Naive B cell (primary cell): ENCODE data around the gene NR1D1. TPM values are rescaled to one million over a fixed set of nuclear protein-coding genes. Genes with fewer than 3 reads are reported as not detected.
A peak's percentile ranks its signal among the peaks of the same experiment; 100 is the strongest.

ENCODE experiments used
- ATAC-seq, 2 donors: fragments of 150-1000 bp; cut with Tn5 transposase; 2 replicates each; pipeline ENCODE4 v1.10.0; 2021; ENCODE audit warnings: low read depth in 2 of 2, mild to moderate bottlenecking in 2 of 2, moderate library complexity in 2 of 2
- DNase-seq: peaks from one replicate; pipeline ENCODE4 v3.0.0; 2022
- H3K27ac Mint-ChIP-seq, 6 donors: one replicate each; pipeline ENCODE4 v1.8.0; 2020 to 2022; ENCODE audit warnings: mild to moderate bottlenecking in 6 of 6, mixed read lengths in 6 of 6, moderate library complexity in 5 of 6, inconsistent platforms in 2 of 6
- H3K27me3 Mint-ChIP-seq, 3 donors: one replicate each; pipeline ENCODE4 v1.8.0; 2021 to 2022; ENCODE audit warnings: mixed read lengths in 3 of 3, mild to moderate bottlenecking in 1 of 3
- H3K36me3 Mint-ChIP-seq, 2 donors: one replicate each; pipeline ENCODE4 v1.8.0; 2020 to 2022; ENCODE audit warnings: mixed read lengths in 2 of 2, inconsistent platforms in 1 of 2, mild to moderate bottlenecking in 1 of 2
- H3K4me1 Mint-ChIP-seq, 3 donors: one replicate each; pipeline ENCODE4 v1.8.0; 2020 to 2022; ENCODE audit warnings: mixed read lengths in 3 of 3, inconsistent platforms in 1 of 3, mild to moderate bottlenecking in 1 of 3, moderate library complexity in 1 of 3
- H3K4me3 Mint-ChIP-seq, 8 donors: one replicate each; pipeline ENCODE4 v1.8.0; 2020 to 2022; ENCODE audit warnings: mild to moderate bottlenecking in 8 of 8, mixed read lengths in 8 of 8, moderate library complexity in 8 of 8, inconsistent platforms in 2 of 8
- H3K9me3 Mint-ChIP-seq, 7 donors: one replicate each; pipeline ENCODE4 v1.8.0; 2020 to 2022; ENCODE audit warnings: mixed read lengths in 7 of 7, mild to moderate bottlenecking in 5 of 7, inconsistent platforms in 2 of 7, moderate library complexity in 1 of 7
- polyA plus RNA-seq, 6 donors: library from polyadenylated mRNA; unstranded; fragments of 300-500 nt; fragmentation: Illumina TruSeq; gene quantifications; one replicate each; pipeline ENCODE4 v1.2.3, GENCODE V29; 2021; ENCODE audit warnings: low read depth in 6 of 6

NR1D1 gene
- polyA plus RNA-seq, 6 donors from 2014 or later = 1.1 to 2.9 (median 2.1) TPM; not detected in 1

DNA sequence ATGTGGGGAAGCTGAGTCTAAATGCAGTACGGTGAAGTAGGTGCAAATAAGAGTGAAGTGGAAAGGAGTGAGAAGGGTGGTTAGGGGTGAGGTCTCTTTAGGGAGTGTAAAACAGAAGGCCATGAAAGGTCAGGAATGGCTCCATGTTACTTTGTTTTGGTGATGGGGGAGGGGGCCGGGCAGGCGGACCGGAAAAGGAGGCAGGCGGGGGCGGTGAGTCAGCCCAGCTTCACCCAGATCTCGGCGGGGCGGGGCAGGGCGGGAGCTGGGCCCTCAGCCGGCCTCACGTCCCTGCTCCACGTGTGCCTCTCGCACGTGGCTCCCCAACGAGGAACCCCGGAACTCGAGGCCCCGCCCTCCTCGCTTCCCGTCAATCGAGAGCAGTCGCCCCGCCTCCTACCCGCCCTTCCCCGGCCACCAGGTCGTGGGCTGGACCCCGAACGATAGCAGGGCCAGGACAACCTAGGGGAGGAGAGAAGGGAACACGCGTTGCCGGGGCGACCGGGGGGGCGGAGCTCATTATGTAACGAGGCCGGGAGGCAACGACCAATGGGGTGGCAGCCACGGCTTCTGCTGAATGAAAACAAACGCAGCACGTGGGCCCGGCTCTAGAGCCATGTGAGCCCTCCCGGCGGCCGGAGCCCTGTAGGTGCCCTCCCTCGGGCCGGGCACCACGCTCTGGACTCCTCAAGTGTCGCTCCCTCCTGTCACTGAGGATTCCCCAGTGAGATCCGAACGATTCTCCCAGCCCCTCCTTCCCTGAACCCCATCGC lies 1.4 kb downstream of the NR1D1 start:
- ATAC-seq = peak; percentile 61 to 64
- peak; percentile 92 for DNase-seq
- Mint-ChIP-seq H3K4me1 (peaks cover 67 to 76% (median 71%) of the 10 kb centered on the region in 3 donors), H3K4me3 (peak overlapping the region; percentile 95 to 99 (median 96)), H3K27ac (peak overlapping the region; percentile 96 to 98 (median 97)), H3K9me3 (peaks cover 0 to 2% (median 0%) of the 10 kb centered on the region in 7 donors), H3K27me3 (no peaks in the 10 kb centered on the region), H3K36me3 (peaks cover 5 to 14% of the 10 kb centered on the region in 2 donors)

DNA sequence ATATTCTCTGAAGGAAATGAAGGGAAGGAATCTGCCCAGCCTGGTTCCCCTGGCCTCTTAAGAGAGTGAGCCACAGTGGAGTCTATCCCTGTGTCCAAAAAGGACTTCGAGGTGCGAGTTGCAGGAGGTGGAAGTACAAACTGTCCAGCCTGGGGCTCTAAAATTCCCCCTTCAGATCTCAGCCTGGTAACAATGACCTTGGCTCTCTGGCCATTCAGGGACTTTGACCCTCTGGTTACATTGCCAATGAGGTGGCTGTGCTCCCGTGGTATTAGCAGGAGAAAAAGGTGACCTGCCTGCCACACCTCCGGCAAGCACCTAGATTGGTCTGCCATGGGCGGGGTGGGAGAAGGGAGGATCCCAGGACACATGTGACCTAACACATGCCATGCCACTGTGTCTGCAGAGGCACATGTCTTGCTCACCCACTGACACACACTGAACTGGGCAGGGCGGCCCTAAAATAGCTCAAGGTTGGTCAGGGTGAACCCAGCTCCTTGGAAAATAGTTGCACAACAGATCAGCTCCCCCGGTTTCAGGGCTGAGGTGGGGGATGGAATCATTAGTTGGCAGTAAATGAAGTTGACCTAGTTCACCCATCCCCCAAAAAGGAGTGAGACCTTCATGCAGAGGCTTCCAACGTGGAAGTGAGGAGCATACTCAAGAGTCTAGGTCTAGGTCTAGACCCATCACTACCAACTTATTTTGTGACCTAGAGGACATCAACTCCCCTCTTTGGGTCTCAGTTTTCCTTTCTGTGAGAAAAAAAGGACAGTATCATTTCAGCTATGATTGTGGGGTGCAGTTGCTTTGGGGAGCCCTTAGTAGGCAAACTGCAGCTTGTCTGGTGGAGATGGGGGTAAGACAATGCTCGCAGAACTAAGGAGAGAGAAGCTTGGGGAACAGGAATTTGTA lies 2.2 kb downstream of the NR1D1 start:
- DNase-seq (no peak), ATAC-seq (no peak)
- peak overlapping the region; percentile 95 to 98 (median 97) for H3K27ac Mint-ChIP-seq
- peaks cover 10 to 23% of the 10 kb centered on the region in 2 donors for H3K36me3 Mint-ChIP-seq
- H3K4me3 Mint-ChIP-seq = peak overlapping the region; percentile 95 to 99 (median 96)
- H3K27me3 Mint-ChIP-seq = no peaks in the 10 kb centered on the region
- peaks cover 73 to 74% (median 74%) of the 10 kb centered on the region in 3 donors for H3K4me1 Mint-ChIP-seq
- H3K9me3 Mint-ChIP-seq = peaks cover 0 to 2% (median 0%) of the 10 kb centered on the region in 7 donors

DNA sequence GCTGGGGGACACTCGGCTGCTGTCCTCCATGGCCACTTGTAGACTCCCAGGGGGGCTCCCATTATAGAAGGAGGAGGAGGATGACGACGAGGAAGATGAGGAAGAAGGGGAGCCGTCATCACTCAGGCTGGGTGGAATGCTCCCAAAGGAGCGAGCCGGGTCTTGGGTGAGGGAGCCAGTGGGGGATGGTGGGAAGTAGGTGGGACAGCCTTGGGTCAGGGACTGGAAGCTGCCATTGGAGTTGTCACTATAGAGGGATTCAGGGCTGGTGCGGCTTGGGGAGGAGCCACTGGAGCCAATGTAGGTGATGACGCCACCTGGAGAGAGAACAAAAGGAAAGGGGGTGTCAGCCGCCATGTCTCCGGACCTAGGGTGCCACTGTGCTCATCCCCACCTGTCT lies 3.3 kb downstream of the NR1D1 start:
- peaks cover 10 to 24% of the 10 kb centered on the region in 2 donors for H3K36me3 Mint-ChIP-seq
- peaks cover 74 to 75% (median 74%) of the 10 kb centered on the region in 3 donors for H3K4me1 Mint-ChIP-seq
- ATAC-seq = no peak
- no peaks in the 10 kb centered on the region for H3K27me3 Mint-ChIP-seq
- peaks cover 0 to 2% (median 0%) of the 10 kb centered on the region in 7 donors for H3K9me3 Mint-ChIP-seq
- DNase-seq = no peak
- peak overlapping the region; percentile 80 to 98 (median 94) for H3K27ac Mint-ChIP-seq
- peak overlapping the region; percentile 25 to 98 (median 86) for H3K4me3 Mint-ChIP-seq

DNA sequence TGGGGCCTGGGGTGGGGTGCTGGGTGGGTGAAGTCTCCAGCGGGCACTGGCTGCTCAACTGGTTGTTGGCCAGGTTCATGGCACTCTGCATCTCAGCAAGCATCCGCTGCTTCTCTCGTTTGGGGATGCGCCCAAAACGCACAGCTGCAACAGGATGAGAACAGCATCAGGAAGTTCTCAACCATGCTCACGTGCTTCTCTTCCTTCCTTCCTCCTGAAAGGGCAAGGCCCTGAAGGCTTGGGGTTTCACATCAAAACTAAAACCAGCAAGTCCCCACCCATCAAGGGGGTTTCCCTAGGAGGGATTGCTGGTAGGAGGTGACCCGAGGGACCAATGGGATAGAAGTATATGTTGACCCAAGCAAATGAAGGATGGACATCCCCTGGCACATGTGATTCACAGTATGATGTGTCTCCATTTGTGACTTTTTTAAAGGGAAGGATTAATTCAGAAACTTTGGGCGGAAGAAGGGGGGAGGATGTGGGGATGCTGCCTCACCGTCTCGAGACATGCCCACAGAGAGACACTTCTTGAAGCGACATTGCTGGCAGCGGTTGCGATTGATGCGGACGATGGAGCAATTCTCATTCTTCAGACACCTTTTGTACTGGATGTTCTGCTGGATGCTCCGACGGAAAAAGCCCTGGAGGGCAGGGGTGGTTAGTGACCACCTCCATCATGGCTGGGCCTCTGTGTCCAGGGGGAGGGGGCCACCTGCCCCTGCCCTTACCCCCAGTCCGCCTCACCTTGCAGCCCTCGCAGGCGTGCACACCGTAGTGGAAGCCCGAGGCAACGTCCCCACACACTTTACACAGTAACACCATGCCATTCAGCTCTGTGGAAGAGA lies 4.2 kb downstream of the NR1D1 start:
- Mint-ChIP-seq H3K4me1 (peaks cover 70 to 73% (median 72%) of the 10 kb centered on the region in 3 donors), H3K27ac (peak overlapping the region; percentile 94 to 98 (median 98)), H3K36me3 (peaks cover 10 to 24% of the 10 kb centered on the region in 2 donors), H3K27me3 (no peaks in the 10 kb centered on the region), H3K9me3 (peaks cover 0 to 2% (median 0%) of the 10 kb centered on the region in 7 donors), H3K4me3 (peak overlapping the region; percentile 42 to 98 (median 84))
- DNase-seq = peak; percentile 91
- peak; percentile 65 to 67 for ATAC-seq

DNA sequence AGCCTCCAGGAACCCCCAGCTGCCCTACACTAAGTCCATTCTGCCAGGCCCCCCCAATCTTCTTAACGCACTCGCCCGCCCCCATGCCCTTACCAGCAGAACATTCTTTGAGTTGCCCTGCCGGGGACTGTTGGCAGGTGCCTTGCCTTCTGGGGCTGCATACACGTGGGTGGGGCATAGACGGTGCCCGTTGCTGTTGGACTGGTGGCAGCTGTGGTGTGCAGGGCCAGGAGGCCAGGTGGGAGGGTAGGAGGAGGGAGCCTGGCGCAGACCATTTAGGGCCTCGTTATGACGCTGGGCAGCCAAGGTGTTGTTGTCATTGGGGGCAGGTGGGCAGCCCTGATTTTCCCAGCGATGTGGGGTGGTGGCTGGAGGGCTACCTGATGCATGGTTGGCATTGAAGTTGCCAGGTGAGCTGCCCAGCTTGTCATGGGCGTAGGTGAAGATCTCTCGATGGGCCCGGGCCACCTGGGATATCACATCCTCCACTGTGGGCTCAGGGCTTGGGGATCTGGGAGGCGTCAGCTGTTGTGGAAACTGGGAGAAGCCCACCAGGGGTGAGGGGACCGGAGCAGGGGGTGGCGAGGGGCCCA lies 4.9 kb downstream of the NR1D1 start:
- ATAC-seq = no peak
- H3K36me3 Mint-ChIP-seq = peaks cover 10 to 25% of the 10 kb centered on the region in 2 donors
- H3K4me1 Mint-ChIP-seq = peaks cover 63 to 65% (median 65%) of the 10 kb centered on the region in 3 donors
- peak overlapping the region in 7 of 8 donors; percentile 69 to 95 (median 84) for H3K4me3 Mint-ChIP-seq
- H3K27me3 Mint-ChIP-seq = no peaks in the 10 kb centered on the region
- no peak for DNase-seq
- H3K9me3 Mint-ChIP-seq = peaks cover 0 to 2% (median 0%) of the 10 kb centered on the region in 7 donors
- peak overlapping the region; percentile 94 to 98 (median 98) for H3K27ac Mint-ChIP-seq

DNA sequence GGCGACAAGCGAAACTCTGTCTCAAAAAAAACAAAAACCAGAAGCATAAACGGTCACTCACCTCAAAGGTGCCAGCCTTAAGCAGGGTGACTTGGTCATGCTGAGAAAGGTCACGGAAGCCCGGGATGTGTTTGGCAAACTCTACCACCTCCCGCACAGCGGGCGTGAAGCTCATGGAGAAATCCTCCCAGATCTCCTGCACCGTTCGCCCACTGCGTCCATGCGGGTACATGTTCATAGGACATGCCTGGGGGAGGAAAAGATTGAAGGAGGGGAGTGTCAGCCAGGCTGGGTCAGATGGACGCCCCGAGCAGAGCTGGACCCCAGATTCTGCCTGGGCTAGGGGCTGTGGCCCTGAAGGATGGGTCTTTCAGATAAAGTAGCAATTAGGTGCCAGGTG lies 5.5 kb downstream of the NR1D1 start:
- Mint-ChIP-seq H3K27me3 (no peaks in the 10 kb centered on the region), H3K4me3 (peak overlapping the region in 6 of 8 donors; percentile 45 to 95 (median 76)), H3K9me3 (peaks cover 0 to 2% (median 0%) of the 10 kb centered on the region in 7 donors), H3K36me3 (peaks cover 10 to 31% of the 10 kb centered on the region in 2 donors), H3K27ac (peak overlapping the region in 5 of 6 donors; percentile 78 to 98 (median 96)), H3K4me1 (peaks cover 57 to 61% (median 60%) of the 10 kb centered on the region in 3 donors)
- no peak for ATAC-seq
- DNase-seq = no peak

DNA sequence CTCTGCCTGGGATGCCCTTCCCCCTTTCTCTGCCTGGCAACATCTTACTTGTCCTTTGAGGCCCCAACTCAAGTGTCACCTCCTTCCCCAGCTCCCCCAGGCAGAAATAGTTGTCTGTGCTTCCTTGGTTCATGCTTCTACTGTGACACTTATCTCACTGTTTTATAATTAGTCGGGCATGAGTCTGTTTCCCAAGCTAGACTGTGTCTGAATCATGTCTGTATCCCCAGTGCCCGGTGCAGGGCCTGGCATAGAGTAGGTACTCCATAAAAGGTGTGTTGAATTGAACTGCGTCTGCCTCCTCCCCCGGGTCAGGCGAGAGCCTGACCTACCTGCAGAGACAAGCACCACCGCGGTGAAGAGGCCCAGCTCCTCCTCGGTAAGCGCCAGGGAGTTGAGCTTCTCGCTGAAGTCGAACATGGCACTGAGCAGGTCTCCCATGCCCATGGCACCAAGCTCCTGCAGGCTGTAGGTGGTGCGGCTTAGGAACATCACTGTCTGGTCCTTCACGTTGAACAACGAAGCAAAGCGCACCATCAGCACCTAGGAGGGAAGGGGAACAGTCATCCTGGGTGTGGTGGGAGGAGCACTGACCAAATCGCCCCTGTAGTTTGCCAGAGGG lies 6.7 kb downstream of the NR1D1 start:
- no peaks in the 10 kb centered on the region for H3K27me3 Mint-ChIP-seq
- H3K36me3 Mint-ChIP-seq = peaks cover 10 to 43% of the 10 kb centered on the region in 2 donors
- peaks cover 46 to 51% (median 50%) of the 10 kb centered on the region in 3 donors for H3K4me1 Mint-ChIP-seq
- H3K4me3 Mint-ChIP-seq = peak overlapping the region in 1 of 8 donors; percentile 28
- H3K27ac Mint-ChIP-seq = peak overlapping the region in 4 of 6 donors; percentile 50 to 96 (median 65)
- ATAC-seq = no peak
- no peak for DNase-seq
- peaks cover 0 to 2% (median 0%) of the 10 kb centered on the region in 7 donors for H3K9me3 Mint-ChIP-seq

DNA sequence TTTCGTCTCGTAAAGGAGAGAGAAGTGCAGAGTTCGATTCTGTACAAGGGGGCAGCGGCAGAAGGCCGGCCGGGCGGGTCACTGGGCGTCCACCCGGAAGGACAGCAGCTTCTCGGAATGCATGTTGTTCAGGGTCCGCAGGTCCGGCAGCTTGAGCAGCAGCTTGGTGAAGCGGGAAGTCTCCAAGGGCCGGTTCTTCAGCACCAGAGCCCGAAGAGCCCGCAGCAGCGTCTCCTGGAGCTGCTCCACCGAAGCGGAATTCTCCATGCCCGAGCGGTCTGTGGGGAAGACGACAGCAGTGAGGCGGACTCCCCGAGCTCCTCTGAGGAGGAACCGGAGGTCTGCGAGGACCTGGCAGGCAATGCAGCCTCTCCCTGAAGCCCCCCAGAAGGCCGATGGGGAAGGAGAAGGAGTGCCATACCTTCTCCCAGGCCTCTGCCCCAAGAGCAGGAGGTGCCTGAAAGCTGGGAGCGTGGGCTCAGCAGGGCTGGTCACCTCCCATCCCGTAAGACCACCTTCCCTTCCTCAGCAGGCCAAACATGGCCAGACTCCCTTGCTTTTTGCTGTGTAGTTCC lies 7.3 kb downstream of the NR1D1 start:
- H3K4me3 Mint-ChIP-seq = no peak overlapping the region
- ATAC-seq (no peak), DNase-seq (no peak)
- peaks cover 0 to 2% (median 0%) of the 10 kb centered on the region in 7 donors for H3K9me3 Mint-ChIP-seq
- H3K4me1 Mint-ChIP-seq = peaks cover 40 to 47% (median 44%) of the 10 kb centered on the region in 3 donors
- H3K27ac Mint-ChIP-seq = peak overlapping the region in 3 of 6 donors; percentile 50 to 96 (median 74)
- peaks cover 10 to 48% of the 10 kb centered on the region in 2 donors for H3K36me3 Mint-ChIP-seq
- no peaks in the 10 kb centered on the region for H3K27me3 Mint-ChIP-seq

DNA sequence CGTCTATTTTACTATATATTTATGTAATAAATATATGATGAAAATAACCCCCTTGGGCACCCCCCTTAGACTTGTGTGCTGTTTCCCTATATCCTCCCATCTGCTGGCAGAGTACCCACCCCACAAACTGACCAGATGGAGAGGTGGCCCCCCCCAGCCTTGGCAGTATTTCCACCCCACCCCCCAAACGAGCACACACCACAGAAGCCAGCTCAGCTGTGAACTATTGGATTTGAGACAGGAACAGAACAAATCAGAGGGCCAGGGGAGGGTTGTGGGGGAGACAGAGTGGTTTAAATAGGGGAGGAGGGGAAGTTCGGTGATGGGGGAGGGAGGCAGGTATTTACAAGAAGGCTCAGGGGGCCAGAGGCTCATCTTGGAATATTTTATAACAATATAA lies 7.8 kb downstream of the NR1D1 start:
- Mint-ChIP-seq H3K27me3 (no peaks in the 10 kb centered on the region), H3K4me1 (peaks cover 34 to 42% (median 39%) of the 10 kb centered on the region in 3 donors), H3K36me3 (peaks cover 10 to 49% of the 10 kb centered on the region in 2 donors), H3K27ac (peak overlapping the region in 3 of 6 donors; percentile 44 to 84 (median 56)), H3K4me3 (no peak overlapping the region), H3K9me3 (peaks cover 0 to 2% (median 0%) of the 10 kb centered on the region in 7 donors)
- no peak for ATAC-seq
- DNase-seq = no peak

DNA sequence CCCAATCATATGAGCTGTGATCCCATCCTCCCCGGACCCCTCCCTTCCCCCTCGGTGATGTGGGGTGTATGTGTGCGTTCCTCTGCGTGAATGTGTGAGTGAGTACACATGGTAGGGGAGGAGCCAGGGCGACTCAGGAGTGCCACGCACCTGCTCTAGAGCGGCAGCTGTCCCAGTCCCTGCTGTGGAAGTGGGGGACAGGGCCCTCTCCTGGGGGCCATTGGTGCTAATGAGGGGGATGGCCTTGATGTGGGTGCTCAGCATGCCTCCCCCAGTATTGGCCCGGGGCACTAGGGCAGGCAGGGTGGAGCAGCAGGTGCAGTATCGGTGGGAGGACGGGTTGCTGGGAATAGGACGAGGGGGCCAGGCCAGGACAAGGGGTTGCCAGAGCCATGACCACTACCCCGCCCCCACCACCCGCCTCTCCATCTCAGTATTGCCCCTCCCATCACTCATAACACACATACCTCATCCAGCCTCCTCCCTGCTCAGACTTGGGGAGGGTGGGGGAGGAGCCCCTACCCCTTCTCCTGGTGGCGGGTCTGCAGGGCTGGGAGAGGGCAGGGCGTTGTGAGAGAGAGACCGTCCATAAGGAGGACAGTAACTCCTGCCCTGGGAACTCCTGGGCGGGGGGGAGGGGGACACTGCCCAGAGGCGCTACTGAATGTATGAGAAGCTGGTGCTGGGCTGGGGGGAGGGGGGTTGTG lies 8.5 kb downstream of the NR1D1 start:
- Mint-ChIP-seq H3K27me3 (no peaks in the 10 kb centered on the region), H3K27ac (peak overlapping the region in 1 of 6 donors; percentile 72), H3K4me3 (no peak overlapping the region), H3K9me3 (peaks cover 0 to 2% (median 0%) of the 10 kb centered on the region in 7 donors), H3K36me3 (peaks cover 15 to 55% of the 10 kb centered on the region in 2 donors), H3K4me1 (peaks cover 33 to 41% (median 38%) of the 10 kb centered on the region in 3 donors)
- DNase-seq (no peak), ATAC-seq (no peak)
